HepG2 (cell line): Measurements from ENCODE around the gene LBX2.

ENCODE experiments used
- MXD1 ChIP-seq: sonication (generic); formaldehyde crosslinking; IDR thresholded peaks from 2 replicates; pipeline ENCODE4 v1.4.0; 2020; ENCODE audit warnings: mild to moderate bottlenecking, missing genetic modification reagents
- MYNN ChIP-seq: sonication (generic); formaldehyde crosslinking; IDR thresholded peaks from 2 replicates; pipeline ENCODE4 v1.4.0; 2020; ENCODE audit warnings: mild to moderate bottlenecking, low read depth, missing genetic modification reagents
- PHF21A ChIP-seq: sonication (generic); formaldehyde crosslinking; IDR thresholded peaks from 2 replicates; pipeline ENCODE4 v1.5.0; 2020; ENCODE audit warnings: mild to moderate bottlenecking, missing genetic modification reagents
- POLR2G ChIP-seq: fragments of 200-400 bp; formaldehyde crosslinking; IDR thresholded peaks from 2 replicates; pipeline ENCODE4 v1.6.1; 2018; ENCODE audit warnings: mild to moderate bottlenecking, low read depth, low read length, moderate library complexity
- RFX3 ChIP-seq: IDR thresholded peaks from 2 replicates; pipeline ENCODE4 v1.6.1; 2016; ENCODE audit warnings: missing biosample characterization, missing genetic modification reagents
- TGIF2 ChIP-seq: IDR thresholded peaks from 2 replicates; pipeline ENCODE4 v1.6.1; 2016; ENCODE audit warnings: control low read depth, missing compliant biosample characterization
- UBTF ChIP-seq: sonication (generic); formaldehyde crosslinking; IDR thresholded peaks from 2 replicates; pipeline ENCODE4 v1.4.0; 2020; ENCODE audit warnings: mild to moderate bottlenecking, missing genetic modification reagents

GRCh38 chr2:74507145-74507925 is 7.9 kb upstream of the LBX2 start, which contains the start of gene PCGF1:
- TF ChIP-seq MXD1 (CRISPR knock-in tag) (peak; percentile 77), PHF21A (CRISPR knock-in tag) (peak; percentile 49), TGIF2 (peak; percentile 82), MYNN (CRISPR knock-in tag) (no peak), UBTF (CRISPR knock-in tag) (peak; percentile 43; the same call in 1 of the 2 replicates), POLR2G (peak; percentile 80), RFX3 (CRISPR knock-in tag) (peak; percentile 94)
